ENCODE data around the gene HLCS.

DNA sequence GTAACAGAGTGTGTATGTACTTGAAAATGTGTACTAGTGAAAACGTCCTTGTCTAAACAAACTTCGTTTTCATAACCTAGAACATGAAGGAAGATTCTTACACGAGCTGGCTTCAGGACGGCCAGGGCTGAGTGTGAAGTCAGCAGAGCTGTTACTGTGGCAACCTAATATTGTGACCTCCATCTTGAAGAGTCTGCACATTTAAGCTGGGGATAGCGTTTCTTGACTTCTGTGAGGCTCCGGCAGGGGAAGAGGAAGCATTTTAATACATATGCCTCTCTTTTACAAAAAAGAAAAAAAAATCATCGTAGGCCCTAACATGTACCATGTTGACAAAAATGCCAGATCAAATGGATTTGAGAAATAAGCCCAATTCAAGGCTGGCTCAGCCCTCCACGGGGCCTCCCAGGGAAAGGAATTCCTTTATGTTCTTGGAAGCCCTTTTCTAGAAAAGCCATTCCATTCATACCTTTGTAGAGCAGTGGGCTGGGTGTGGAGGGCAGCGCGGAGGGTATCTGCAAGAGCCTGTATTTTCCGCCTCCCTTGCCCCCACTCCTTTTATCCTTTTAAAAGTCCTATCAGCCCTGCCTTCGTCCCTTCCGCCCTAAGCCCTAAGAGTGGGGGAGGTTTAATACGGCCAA is 216.4 kb downstream of the HLCS start:
- TF ChIP-seq, protein P1, sequence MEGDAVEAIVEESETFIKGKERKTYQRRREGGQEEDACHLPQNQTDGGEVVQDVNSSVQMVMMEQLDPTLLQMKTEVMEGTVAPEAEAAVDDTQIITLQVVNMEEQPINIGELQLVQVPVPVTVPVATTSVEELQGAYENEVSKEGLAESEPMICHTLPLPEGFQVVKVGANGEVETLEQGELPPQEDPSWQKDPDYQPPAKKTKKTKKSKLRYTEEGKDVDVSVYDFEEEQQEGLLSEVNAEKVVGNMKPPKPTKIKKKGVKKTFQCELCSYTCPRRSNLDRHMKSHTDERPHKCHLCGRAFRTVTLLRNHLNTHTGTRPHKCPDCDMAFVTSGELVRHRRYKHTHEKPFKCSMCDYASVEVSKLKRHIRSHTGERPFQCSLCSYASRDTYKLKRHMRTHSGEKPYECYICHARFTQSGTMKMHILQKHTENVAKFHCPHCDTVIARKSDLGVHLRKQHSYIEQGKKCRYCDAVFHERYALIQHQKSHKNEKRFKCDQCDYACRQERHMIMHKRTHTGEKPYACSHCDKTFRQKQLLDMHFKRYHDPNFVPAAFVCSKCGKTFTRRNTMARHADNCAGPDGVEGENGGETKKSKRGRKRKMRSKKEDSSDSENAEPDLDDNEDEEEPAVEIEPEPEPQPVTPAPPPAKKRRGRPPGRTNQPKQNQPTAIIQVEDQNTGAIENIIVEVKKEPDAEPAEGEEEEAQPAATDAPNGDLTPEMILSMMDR (IDR thresholded peaks at IDR 0.05), result no peak
- TF ChIP-seq POLR2AphosphoS5 (IDR thresholded peaks at IDR 0.05) (no peak), POLR2A (IDR thresholded peaks at IDR 0.05) (no peak)

Data from breast epithelium (tissue), 3 donors.